PC-9 (cell line): ENCODE measurements around the gene LTBP3. TPM values are rescaled to one million over a fixed set of nuclear protein-coding genes. Genes with fewer than 3 reads are reported as not detected.

Experiments used
- BruUV-seq: library from RNA; stranded (reverse); fragments of 400-500 nt; replicated peaks from 2 replicates; lab custom pipeline; 2021; lab: Mats Ljungman, UMichigan
- CTCF ChIA-PET: fragments of 300-600 bp; sonication (Branson Sonifier 250); formaldehyde crosslinking; loops from one replicate; lab custom pipeline; 2022; ENCODE audit warnings: antibody characterized with exemption; lab: Charles Lee
- POLR2A ChIA-PET: fragments of 300-600 bp; sonication (Branson Sonifier 250); formaldehyde crosslinking; loops from one replicate; lab custom pipeline; 2022; ENCODE audit warnings: antibody characterized with exemption; ENCODE audit not compliant: unreplicated experiment; lab: Charles Lee
- DNase-seq, 2 experiments: peaks; one replicate each; pipeline versions ENCODE4 v3.0.0 to v3.0.0-alpha.2; 2015 to 2022; ENCODE audit warnings: mixed read lengths in 1 of 2
- H2AFZ ChIP-seq: fragments of 200-600 bp; sonication (generic); 2 replicates; pipeline ENCODE4 v1.8.1; 2017; ENCODE audit warnings: antibody characterized with exemption
- H3F3A ChIP-seq: fragments of 200-600 bp; sonication (generic); 2 replicates; pipeline ENCODE4 v1.8.1; 2017; ENCODE audit warnings: antibody characterized with exemption, mild to moderate bottlenecking, low read depth; ENCODE audit not compliant: insufficient read depth
- H3K27ac ChIP-seq: fragments of 200-600 bp; sonication (generic); 2 replicates; pipeline ENCODE4 v1.6.1; 2016; ENCODE audit warnings: mixed run types
- H3K27me3 ChIP-seq: fragments of 200-600 bp; sonication (generic); 2 replicates; pipeline ENCODE4 v1.6.1; 2016; ENCODE audit warnings: low read depth, mixed run types; ENCODE audit not compliant: insufficient read depth
- H3K36me3 ChIP-seq: fragments of 200-600 bp; sonication (generic); 2 replicates; pipeline ENCODE4 v1.6.1; 2016; ENCODE audit warnings: low read depth, mixed run types
- H3K4me1 ChIP-seq: fragments of 200-600 bp; sonication (generic); replicated peaks from 2 replicates; pipeline ENCODE4 v1.6.1; 2016; ENCODE audit warnings: mixed run types; ENCODE audit not compliant: insufficient read depth
- H3K4me2 ChIP-seq: fragments of 200-600 bp; sonication (generic); 2 replicates; pipeline ENCODE4 v1.6.1; 2017; ENCODE audit warnings: mixed run types
- H3K4me3 ChIP-seq: fragments of 200-600 bp; sonication (generic); 2 replicates; pipeline ENCODE4 v1.6.1; 2016; ENCODE audit warnings: mixed run types
- H3K79me2 ChIP-seq: fragments of 200-600 bp; sonication (generic); 2 replicates; pipeline ENCODE4 v1.6.1; 2017; ENCODE audit warnings: low read depth, mixed run types
- H3K9me2 ChIP-seq: fragments of 200-600 bp; sonication (generic); 2 replicates; pipeline ENCODE4 v1.8.1; 2017; ENCODE audit warnings: mild to moderate bottlenecking; ENCODE audit not compliant: insufficient read depth
- H3K9me3 ChIP-seq: fragments of 200-600 bp; sonication (generic); 2 replicates; pipeline ENCODE4 v1.8.1; 2016; ENCODE audit warnings: low read depth; ENCODE audit not compliant: insufficient read depth
- H4K20me1 ChIP-seq: fragments of 200-600 bp; sonication (generic); 2 replicates; pipeline ENCODE4 v1.8.1; 2017; ENCODE audit not compliant: insufficient read depth
- EZH2 ChIP-seq: fragments of 200-600 bp; sonication (generic); IDR thresholded peaks from 2 replicates; pipeline ENCODE4 v1.8.0; 2017; ENCODE audit warnings: antibody characterized with exemption, low read depth
- intact Hi-C: fragments of 100-400 bp; cut with micrococcal nuclease; formaldehyde crosslinking; loops from one replicate; pipeline ENCODE4 v1.10.0; 2022; ENCODE audit not compliant: unreplicated experiment
- total RNA-seq: library from RNA; stranded (reverse); gene quantifications from 2 replicates; pipeline ENCODE4 v1.2.3, GENCODE V29; 2021
- TF ChIP-seq, protein P1 (sequence below): fragments of 200-600 bp; sonication (generic); conservative IDR thresholded peaks from 2 replicates; pipeline ENCODE4 v1.6.1; 2017; ENCODE audit warnings: mixed run types, antibody characterized with exemption, mild to moderate bottlenecking, moderate library complexity

Gene LTBP3
- total RNA-seq, 1 experiment from 2014 or later = 455 TPM

DNA sequence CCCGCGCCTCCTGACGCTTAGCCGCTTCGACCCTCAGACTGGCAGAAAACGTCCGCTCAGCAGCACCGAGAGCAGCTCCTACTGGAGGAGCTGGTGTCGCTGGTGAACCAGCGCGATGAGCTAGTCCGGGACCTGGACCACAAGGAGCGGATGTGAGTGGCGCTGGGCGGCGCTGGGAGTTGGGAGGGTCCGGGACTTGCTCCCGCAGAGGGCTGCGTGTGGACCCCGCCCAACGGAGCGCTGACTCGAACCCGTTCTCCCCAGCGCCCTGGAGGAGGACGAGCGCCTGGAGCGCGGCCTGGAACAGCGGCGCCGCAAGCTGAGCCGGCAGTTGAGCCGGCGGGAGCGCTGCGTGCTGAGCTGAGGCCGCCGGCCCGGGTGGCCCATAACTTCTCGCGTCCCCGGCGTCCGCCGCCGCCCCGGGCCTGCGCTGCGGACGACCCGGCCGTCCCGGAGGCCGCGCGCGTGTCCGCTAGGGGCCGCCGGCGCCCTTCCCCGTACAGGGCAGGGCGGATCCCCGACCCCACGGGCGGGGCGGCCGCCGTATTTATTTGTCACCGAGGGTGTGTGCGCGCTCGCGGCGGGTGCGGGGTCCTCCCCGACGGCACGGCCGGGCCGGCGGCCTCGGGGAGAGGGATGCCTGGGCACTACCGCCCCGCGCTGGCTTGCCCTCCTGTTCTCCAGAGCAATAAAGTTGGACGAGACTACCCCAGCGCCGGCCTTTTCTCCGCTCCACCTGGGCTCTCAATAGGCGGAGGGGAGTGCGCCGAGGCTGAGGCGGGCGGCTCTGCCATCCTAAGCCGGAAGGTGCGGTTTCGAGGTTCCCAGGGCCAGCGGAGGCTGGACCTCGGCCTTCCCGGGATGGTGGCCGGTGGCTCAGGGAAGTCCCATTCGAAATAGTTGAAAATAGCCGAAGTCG is 34.0 kb upstream of the LTBP3 start:
- no peak overlapping the region for H3K4me3 ChIP-seq
- BruUV-seq = no TSS peak
- no peaks in the 10 kb centered on the region for H3K9me2 ChIP-seq
- no peaks in the 10 kb centered on the region for H3K79me2 ChIP-seq
- no peaks in the 10 kb centered on the region for H3K36me3 ChIP-seq
- no peak for DNase-seq
- H3K27me3 ChIP-seq = no peaks in the 10 kb centered on the region
- intact Hi-C loops = no loop called here
- no peaks in the 10 kb centered on the region for H4K20me1 ChIP-seq
- H3K4me2 ChIP-seq = no peak overlapping the region
- H3K4me1 ChIP-seq = 0 out of 2 replicates have a peak, but pooled peaks cover 7% of the 10 kb centered on the region
- peaks cover 32% of the 10 kb centered on the region for H3F3A ChIP-seq
- H3K9me3 ChIP-seq = no peaks in the 10 kb centered on the region
- H3K27ac ChIP-seq = no peak overlapping the region
- CTCF ChIA-PET = interaction anchor here (0.8 kb wide), 1 partner anchor 52 kb away, joined by 4 read pairs; no protein-coding TSS in a partner anchor
- POLR2A ChIA-PET = no interaction called here
- TF ChIP-seq, protein P1, sequence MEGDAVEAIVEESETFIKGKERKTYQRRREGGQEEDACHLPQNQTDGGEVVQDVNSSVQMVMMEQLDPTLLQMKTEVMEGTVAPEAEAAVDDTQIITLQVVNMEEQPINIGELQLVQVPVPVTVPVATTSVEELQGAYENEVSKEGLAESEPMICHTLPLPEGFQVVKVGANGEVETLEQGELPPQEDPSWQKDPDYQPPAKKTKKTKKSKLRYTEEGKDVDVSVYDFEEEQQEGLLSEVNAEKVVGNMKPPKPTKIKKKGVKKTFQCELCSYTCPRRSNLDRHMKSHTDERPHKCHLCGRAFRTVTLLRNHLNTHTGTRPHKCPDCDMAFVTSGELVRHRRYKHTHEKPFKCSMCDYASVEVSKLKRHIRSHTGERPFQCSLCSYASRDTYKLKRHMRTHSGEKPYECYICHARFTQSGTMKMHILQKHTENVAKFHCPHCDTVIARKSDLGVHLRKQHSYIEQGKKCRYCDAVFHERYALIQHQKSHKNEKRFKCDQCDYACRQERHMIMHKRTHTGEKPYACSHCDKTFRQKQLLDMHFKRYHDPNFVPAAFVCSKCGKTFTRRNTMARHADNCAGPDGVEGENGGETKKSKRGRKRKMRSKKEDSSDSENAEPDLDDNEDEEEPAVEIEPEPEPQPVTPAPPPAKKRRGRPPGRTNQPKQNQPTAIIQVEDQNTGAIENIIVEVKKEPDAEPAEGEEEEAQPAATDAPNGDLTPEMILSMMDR = no peak
- no peak for TF ChIP-seq EZH2
- no peak overlapping the region for H2AFZ ChIP-seq

DNA sequence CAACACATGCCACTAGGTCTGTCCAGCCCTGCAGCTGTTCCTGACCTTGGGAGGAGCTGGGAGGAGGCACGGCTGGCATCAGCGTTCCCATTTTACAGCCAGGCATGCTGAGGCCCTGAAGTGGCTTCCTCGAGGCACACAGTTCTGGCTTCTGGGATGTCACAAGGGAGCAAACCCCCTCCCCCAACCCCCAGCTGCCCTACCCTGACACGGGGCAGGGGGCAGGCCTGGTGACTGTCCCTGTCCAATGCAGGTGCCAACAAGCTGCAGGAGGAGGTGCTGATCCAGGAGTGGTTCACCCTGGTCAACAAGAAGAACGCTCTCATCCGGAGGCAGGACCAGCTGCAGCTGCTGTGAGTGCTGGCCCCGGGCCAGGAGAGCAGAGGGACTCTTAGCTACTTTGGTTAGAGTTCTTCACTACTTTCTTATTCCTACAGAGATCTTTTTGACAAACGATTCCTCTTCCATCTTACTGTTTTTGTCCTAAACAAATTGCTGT is 32.1 kb upstream of the LTBP3 start:
- 0 out of 2 replicates have a peak, but pooled peaks cover under 1% of the 10 kb centered on the region for H3K4me1 ChIP-seq
- CTCF ChIA-PET = no interaction called here
- DNase-seq = no peak
- H3K4me3 ChIP-seq = no peak overlapping the region
- no peak overlapping the region for H2AFZ ChIP-seq
- no peaks in the 10 kb centered on the region for H3K9me3 ChIP-seq
- no TSS peak for BruUV-seq
- TF ChIP-seq EZH2 = no peak
- TF ChIP-seq, protein P1 = no peak
- H4K20me1 ChIP-seq = no peaks in the 10 kb centered on the region
- H3F3A ChIP-seq = peaks cover 42% of the 10 kb centered on the region
- no peak overlapping the region for H3K27ac ChIP-seq
- H3K79me2 ChIP-seq = no peaks in the 10 kb centered on the region
- POLR2A ChIA-PET = no interaction called here
- no peaks in the 10 kb centered on the region for H3K9me2 ChIP-seq
- intact Hi-C loops = no loop called here
- no peak overlapping the region for H3K4me2 ChIP-seq
- no peaks in the 10 kb centered on the region for H3K27me3 ChIP-seq
- H3K36me3 ChIP-seq = no peaks in the 10 kb centered on the region

DNA sequence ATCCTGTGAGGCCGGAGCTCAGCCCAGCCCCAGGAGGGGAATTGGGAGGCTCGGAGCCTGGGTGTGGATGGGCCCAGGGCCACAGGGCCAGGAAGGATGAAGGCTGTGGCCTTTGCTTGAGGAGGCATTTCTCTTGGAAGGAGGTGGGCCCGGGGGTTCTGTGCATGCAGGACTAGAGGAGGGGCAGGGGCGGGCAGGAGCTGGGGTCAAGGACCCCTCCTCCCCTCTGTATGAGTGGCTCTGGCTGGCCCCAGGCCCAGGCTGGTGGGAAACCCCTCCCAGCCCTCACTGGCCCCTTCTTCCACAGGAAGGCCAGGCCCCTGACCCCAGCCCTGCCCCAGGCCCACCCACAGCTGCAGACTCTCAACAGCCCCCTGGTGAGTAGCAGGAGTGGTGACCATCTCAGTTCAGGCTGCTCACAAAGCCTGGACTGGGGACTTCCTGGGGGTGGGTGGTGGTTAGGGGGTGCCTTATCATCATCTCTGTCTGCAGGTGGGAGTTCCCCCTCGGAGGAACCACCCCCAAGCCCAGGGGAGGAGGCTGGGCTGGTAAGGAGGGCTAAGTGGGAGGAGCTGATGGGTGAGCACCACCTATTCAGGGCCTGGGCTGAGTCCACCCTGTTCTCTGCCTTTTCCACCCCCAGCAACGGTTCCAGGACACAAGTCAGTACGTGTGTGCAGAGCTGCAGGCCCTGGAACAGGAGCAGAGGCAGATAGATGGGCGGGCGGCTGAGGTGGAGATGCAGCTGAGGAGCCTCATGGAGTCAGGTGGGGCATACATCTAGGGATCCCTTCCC is 31.5 kb upstream of the LTBP3 start:
- no peaks in the 10 kb centered on the region for H3K9me2 ChIP-seq
- no peak for DNase-seq
- H3K9me3 ChIP-seq = no peaks in the 10 kb centered on the region
- CTCF ChIA-PET = interaction anchor here (0.6 kb wide), 1 partner anchor 259 kb away, joined by 3 read pairs; no protein-coding TSS in a partner anchor
- H3K36me3 ChIP-seq = no peaks in the 10 kb centered on the region
- H3K27ac ChIP-seq = no peak overlapping the region
- no peaks in the 10 kb centered on the region for H3K4me1 ChIP-seq
- BruUV-seq = no TSS peak
- H3K79me2 ChIP-seq = no peaks in the 10 kb centered on the region
- H3F3A ChIP-seq = peaks cover 41% of the 10 kb centered on the region
- POLR2A ChIA-PET = no interaction called here
- no peak overlapping the region for H2AFZ ChIP-seq
- no peak overlapping the region for H3K4me2 ChIP-seq
- no peak overlapping the region for H3K4me3 ChIP-seq
- intact Hi-C loops = no loop called here
- no peaks in the 10 kb centered on the region for H3K27me3 ChIP-seq
- TF ChIP-seq EZH2 = no peak
- TF ChIP-seq, protein P1 = no peak
- no peaks in the 10 kb centered on the region for H4K20me1 ChIP-seq
